AG04449 (cell line): ENCODE measurements around the gene CRTAP.

Source experiments
- CTCF ChIA-PET: fragments of 350-600 bp; formaldehyde crosslinking; extraction: SDS; loops from one replicate; lab custom pipeline; 2021; ENCODE audit warnings: antibody characterized with exemption; lab: Yijun Ruan, JAX
- POLR2A ChIA-PET: fragments of 400-600, 350-600 bp; formaldehyde crosslinking; extraction: SDS; loops from one replicate; lab custom pipeline; 2020; ENCODE audit warnings: antibody characterized with exemption, inconsistent platforms; lab: Yijun Ruan, JAX
- DNase-seq: peaks from one replicate; pipeline ENCODE4 v3.0.0-alpha.2; 2010; ENCODE audit warnings: low read depth, low spot score
- H3K4me3 ChIP-seq: 2 replicates; pipeline ENCODE4 v1.5.1; 2011; ENCODE audit warnings: low read depth, mild to moderate bottlenecking, control low read depth, low read length
- TF ChIP-seq, protein P1 (sequence below): IDR thresholded peaks from one replicate; pipeline ENCODE4 v1.5.1; 2011; ENCODE audit warnings: mild to moderate bottlenecking, moderate library complexity, low read length, control low read depth, inconsistent platforms; ENCODE audit not compliant: insufficient read depth; ENCODE audit errors: missing control alignments

Gene CRTAP

DNA sequence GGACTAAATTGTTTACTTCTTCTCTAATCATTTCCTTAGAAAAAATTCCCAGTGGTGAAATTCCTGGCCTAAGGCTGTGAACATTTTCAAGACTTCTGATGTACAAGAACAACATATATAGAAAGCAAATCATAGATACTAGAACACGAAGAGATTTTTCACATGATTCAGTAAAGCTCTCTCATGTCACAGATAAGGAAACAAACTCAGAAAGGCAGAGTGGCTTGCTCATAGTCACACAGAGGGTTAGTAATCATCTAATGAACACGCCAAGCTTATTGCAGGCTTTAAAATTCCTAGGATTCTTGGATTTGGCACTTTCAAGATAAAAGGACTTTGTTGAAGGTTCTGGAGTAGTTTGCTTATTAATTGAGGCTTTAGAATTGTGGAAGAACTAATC is 26.2 kb downstream of the CRTAP start:
- CTCF ChIA-PET, result interaction anchor here (1.2 to 3.9 kb wide), 3 partner anchors 9 to 647 kb away, joined by 3 to 26 read pairs (median 14); no protein-coding TSS in a partner anchor
- POLR2A ChIA-PET, result no interaction called here
- TF ChIP-seq, protein P1, sequence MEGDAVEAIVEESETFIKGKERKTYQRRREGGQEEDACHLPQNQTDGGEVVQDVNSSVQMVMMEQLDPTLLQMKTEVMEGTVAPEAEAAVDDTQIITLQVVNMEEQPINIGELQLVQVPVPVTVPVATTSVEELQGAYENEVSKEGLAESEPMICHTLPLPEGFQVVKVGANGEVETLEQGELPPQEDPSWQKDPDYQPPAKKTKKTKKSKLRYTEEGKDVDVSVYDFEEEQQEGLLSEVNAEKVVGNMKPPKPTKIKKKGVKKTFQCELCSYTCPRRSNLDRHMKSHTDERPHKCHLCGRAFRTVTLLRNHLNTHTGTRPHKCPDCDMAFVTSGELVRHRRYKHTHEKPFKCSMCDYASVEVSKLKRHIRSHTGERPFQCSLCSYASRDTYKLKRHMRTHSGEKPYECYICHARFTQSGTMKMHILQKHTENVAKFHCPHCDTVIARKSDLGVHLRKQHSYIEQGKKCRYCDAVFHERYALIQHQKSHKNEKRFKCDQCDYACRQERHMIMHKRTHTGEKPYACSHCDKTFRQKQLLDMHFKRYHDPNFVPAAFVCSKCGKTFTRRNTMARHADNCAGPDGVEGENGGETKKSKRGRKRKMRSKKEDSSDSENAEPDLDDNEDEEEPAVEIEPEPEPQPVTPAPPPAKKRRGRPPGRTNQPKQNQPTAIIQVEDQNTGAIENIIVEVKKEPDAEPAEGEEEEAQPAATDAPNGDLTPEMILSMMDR, result no peak

DNA sequence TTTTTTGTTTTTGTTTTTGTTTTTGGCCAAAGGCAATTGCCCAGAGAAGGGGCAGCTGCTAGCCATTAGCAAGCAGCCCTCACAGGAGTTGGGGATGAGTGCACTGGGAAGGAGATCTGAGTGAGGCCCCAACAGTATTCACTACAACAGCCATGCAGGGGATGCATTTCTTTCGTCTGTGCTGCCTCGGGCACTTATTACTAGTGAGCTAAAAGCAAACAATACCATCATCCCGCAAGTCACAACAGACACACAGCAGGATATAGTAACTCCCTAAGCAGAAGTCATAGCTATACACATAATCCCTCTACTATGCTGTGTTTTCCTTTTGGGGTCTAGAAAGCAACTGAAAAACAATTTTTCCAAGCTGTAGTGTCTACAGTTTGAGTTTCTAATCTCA is 27.2 kb downstream of the CRTAP start:
- POLR2A ChIA-PET, result no interaction called here
- H3K4me3 ChIP-seq, result no peak overlapping the region
- TF ChIP-seq, protein P1, result no peak
- no peak for DNase-seq
- CTCF ChIA-PET, result interaction anchor here (1.1 to 3.9 kb wide), 3 partner anchors 10 to 635 kb away, joined by 5 to 26 read pairs (median 14); no protein-coding TSS in a partner anchor

More for the DNA sequence above, 26.2 kb downstream of the CRTAP start:
- no peak for DNase-seq
- no peak overlapping the region for H3K4me3 ChIP-seq

DNA sequence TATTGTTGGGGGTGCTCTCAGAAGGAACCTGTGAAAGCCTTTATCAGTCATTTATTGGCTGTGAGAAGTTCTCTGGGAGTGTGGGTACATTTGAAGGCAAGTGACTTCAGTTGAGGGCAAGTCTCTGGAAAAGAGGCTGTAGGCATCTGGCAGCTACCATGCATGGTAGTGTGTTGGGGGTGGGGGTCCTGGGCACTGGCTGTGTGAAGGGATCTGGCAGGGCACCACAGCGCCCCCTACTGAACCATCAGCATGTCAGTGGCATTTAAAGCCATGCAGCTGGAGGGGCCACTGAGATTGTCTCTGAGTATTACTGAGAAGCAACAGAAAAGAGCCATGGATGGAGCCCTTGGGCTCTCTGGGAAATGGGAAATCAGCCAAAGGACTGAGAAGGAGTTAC is 30.6 kb downstream of the CRTAP start:
- no peak overlapping the region for H3K4me3 ChIP-seq
- CTCF ChIA-PET, result interaction anchor here (0.8 to 2.0 kb wide), 8 partner anchors 9 to 231 kb away, joined by 3 to 9 read pairs (median 4); no protein-coding TSS in a partner anchor
- DNase-seq, result no peak
- POLR2A ChIA-PET, result no interaction called here
- TF ChIP-seq, protein P1, result no peak

DNA sequence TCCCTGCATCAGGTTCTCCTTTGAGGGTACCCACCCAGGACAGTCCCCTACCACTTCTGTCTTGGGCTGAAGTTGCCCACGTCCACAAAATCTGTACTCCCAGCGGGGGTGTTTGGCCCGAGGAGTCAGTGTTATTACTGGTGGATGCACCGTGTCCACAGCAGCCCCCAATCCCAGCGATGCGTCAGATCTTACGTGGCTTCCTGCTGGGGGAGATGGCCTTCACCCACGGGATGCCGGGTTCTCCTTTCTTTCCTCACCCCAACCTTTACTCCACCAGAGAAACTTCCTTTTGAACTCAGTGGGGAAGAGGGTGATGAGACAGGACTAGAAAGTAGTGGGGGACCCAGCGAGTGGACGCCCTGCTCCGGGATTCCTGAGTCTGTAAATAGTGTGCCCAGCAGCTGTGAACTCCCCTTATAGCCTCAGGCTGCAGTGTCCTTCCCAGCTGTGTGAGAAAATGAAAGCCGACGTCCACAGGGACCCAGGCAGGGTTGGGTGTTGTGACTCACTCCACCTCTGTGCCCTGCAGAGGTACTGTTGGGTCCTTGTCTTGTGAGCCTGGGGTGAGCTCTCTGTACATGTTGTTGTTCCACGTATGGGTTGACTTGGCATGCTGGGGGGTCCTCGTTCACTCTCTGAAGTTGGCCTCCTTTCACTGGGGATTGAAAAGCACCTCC is 31.5 kb downstream of the CRTAP start:
- CTCF ChIA-PET, result interaction anchor here (0.9 to 1.4 kb wide), 4 partner anchors 9 to 219 kb away, joined by 3 to 6 read pairs (median 3); no protein-coding TSS in a partner anchor
- POLR2A ChIA-PET, result no interaction called here
- no peak for DNase-seq
- TF ChIP-seq, protein P1, result no peak
- no peak overlapping the region for H3K4me3 ChIP-seq

DNA sequence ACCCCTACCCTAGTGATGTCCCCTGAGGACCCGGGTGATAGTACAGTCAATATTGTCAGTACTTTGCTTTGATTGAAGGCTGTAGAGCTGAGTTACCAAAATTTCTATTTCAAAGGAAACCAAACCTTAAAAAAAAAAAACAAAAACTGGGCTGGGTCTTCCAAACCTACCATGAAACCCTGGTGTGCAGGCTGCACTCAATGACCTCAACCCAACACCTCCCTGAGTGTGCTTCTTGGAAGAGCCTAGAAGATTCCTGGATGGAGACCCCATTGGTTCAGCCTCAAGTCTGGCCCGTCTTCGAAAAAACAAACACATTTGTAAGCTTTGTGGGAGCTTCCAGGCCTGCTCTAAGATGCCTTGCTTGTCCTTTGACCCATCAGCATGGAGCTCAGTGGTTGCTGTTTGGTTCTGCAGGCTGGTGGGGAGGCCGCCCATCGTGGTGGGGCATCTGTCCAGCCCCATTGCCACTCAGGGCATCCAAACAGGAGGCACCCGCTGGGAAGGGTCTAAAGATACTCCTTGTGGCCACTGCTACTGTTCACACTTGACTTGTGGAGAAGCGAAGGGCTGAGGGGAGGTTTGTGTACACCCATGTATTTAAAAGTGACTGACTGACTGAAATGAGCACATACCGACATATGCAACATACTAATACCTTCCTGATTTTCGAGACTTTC is 32.2 kb downstream of the CRTAP start:
- DNase-seq, result no peak
- CTCF ChIA-PET, result interaction anchor here (0.7 to 1.3 kb wide), 4 partner anchors 33 to 230 kb away, joined by 3 to 6 read pairs (median 3); no protein-coding TSS in a partner anchor
- POLR2A ChIA-PET, result no interaction called here
- TF ChIP-seq, protein P1, result no peak
- no peak overlapping the region for H3K4me3 ChIP-seq
